Activated effector memory CD4-positive, alpha-beta T cell treated with anti-CD3 and anti-CD28 coated beads, Interleukin-2, amount 50 U/mL, for 16 hours (primary cell): Measurements from ENCODE around the gene TSPAN5.
"Not testable (repeated sequence)": the region's sequence is repeated elsewhere in the genome, so short reads cannot be mapped to it uniquely, and the experiment has no call there.

ENCODE experiments used
- DNase-seq: peaks from one replicate; pipeline ENCODE4 v3.0.0-alpha.2; 2020

TSPAN5 gene

GRCh38 chr4:98482847-98483806, 175.3 kb downstream of the TSPAN5 start:
- peak; percentile 70 for DNase-seq

DNA sequence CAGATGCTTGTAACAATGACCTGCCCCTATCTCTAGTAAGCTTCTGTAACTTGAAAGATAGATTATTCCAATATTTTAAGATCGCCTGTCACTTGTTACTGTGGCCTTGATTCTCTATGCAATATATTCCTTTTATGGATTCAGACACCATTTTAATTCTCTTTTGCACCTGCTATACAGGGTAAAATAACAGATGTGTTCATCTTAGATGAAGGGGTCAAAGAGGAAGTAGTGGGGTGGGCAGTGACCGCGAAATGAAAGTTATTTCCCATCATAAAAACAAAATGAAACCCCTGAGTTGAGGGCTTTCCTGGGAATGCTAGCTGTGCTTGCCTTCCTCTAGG, 175.9 kb downstream of the TSPAN5 start:
- DNase-seq: no peak

DNA sequence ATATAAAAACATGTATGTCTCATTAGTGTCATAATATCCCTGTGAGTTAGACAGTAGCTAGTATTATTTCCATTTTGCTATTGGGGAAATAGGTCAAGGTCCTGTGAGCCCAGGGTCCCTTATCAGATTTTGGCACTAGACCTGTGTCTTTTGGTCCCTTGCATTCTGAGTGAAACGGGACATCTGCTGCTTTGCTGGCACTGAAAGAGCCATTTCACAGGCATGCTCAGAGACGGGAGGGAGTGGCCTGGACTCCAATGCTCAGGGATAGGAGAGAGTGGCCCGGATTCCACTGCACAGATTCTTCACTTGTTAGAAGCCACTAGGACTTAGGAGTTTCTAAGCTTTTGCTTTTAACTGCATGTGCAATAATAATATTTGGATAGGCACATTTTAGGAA, 177.2 kb downstream of the TSPAN5 start:
- DNase-seq: no peak

DNA sequence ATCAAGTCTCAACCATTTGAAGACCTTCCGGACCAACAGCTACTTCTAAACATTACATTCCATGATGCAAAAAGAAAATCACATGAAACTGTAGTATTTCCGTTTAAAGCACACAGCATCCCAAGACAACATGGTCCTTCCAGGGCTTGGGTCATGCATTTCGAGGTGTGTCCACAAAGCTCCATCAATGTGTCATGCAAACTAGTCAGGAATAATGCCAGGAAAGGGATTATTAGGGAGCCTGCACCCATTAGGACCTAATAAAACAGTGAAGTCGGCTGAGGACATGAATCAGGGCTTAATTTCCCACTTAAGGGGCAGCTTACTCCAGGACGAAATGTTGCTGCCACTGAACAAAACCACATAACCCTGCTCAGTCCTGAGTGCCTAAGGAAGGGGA, 177.9 kb downstream of the TSPAN5 start:
- DNase-seq: no peak

DNA sequence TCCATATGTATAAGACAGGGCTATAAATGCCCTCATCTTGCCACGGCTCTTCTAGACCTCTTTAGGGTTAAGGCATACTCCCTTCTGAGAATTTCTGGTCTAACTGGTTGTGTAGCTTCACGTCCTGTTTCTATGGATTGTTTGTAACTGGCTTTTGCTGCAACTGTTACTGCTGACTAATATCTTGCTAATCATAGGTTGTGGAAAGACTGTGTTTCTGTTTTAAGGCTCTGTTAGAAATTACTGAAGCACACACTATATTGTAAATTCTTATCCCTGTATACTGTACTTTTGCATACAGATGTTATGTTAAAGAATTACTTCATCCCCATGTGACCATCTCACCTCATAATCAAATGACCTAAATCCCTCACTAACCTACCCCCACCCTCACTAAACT, 178.8 kb downstream of the TSPAN5 start:
- DNase-seq: not testable (repeated sequence)

DNA sequence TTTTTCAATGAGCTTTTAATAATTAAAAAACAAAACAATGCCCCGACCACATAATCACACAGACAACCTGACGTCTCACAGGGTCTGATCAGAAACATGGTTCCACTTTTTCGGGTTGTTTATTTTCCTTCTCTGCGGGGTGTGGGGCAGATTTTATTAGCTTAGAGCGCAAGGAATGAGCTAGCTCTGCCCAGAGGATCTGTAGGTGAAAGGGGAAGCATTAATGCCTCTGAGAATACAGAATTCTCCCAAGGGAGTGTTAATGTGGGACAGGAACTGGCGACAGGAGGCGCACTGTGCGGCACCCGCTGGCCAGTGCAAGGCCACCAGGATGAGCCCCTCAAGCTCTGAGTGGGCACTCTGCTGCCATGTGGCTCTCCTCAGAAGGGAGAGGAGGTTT, 181.5 kb downstream of the TSPAN5 start:
- DNase-seq: no peak

DNA sequence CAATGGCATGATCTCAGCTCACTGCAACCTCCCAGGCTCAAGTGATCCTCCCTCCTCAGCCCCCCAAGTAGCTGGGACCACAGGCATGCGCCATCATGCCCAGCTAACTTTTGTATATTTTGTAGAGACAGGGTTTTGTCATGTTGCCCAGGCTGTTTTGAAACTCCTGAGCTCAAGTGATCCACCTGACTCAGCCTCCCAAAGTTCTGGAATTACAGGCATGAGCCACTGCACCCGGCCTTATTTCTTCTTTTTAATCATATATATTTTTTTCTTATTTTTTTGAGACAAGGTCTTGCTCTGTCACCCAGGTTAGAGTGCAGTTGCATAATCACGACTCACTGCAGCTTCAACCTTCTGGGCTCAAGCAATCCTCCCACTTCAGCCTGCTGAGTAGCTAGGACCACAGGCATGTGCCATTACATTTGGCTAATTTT, 184.0 kb downstream of the TSPAN5 start:
- no peak for DNase-seq

- DNase-seq: no peak
These were observed 185.4 kb downstream of the TSPAN5 start for GRCh38 chr4:98473046-98473445.

DNA sequence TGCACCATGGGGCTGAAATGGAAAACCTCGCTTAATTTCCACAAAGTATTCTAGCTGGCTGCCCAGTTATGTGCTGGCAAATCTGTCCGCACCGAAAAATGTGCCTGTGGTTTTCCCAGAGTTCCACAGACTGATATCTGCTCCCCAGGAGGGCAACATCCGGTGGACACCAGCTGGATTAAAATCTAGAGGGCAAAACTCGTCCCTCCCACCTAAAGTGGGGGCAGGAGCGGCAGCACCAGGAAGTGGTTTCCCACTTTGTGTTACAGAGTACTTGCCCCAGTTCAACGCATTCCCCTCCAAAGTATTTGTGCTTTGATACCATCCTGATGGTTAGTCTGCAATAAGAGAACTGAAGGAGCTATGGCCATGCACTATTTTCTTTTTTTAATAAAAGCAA, 187.6 kb downstream of the TSPAN5 start:
- DNase-seq: no peak

- no peak for DNase-seq
These were observed 188.0 kb downstream of the TSPAN5 start for GRCh38 chr4:98470366-98470765.

GRCh38 chr4:98469771-98470170, 188.6 kb downstream of the TSPAN5 start:
- DNase-seq: no peak

DNA sequence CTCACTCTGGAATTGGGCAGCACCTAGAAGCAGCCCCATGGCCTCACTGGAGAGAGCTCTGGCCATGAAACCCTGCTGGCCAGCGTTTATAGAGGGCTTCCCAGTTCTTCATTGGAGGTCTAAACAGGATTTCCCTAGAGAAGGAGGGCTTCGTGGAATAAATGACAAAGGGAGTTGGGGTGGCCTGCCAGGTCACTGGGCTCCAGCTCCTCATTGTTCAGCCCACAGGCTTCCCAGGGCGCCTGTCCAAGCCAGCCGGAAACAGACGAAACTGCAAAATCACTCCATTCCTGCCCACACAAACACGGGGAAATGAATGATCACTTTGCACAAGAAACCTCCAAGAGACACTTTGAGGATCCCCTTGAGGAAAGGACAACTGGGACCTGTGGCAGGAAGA, 189.7 kb downstream of the TSPAN5 start:
- DNase-seq: no peak

GRCh38 chr4:98467627-98468072, 190.8 kb downstream of the TSPAN5 start:
- DNase-seq: peak; percentile 87

- no peak for DNase-seq
These were observed 191.4 kb downstream of the TSPAN5 start for GRCh38 chr4:98466868-98467599.

DNA sequence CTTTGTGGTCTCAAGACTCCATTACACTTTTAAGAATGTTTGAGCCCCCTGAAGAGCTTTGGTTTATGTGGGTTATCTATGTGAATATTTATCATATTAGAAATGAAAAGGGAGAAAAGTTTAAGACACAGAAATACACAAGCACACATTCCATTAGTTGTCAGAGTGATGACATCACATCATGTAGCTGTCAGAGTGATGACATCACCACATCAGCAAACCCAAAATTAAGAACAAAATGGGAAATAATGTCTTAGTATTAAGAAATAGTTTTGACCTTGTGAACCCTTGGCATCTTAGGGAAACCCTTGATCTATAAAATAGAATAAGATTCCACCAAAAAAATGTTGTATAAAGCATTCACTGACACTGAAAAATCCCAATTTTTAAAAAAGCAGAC, 195.9 kb downstream of the TSPAN5 start:
- no peak for DNase-seq

DNA sequence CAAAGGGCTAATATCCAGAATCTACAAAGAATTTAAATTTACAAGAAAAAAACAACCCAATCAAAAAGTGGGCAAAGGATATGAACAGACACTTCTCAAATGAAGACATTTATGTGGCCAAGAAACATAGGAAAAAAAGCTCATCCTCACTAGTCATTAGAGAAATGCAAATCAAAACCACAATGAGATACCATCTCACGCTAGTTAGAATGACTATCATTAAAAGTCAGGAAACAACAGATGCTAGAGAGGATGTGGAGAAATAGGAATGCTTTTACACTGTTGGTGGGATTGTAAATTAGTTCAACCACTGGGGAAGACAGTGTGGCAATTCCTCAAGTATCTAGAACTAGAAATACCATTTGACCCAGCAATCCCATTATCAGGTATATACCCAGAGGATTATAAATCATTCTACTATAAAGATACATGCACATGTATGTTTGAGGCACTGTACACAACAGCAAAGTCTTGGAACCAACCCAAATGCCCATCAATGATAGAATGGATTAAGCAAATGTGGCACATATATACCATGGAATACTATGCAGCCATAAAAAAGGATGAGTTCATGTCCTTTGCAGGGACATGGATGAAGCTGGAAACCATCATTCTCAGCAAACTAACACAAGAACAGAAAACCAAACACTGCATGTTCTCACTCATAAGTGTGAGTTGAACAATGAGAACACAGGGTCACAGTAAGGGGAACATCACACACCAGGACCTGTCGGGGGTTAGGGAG, 197.1 kb downstream of the TSPAN5 start:
- DNase-seq: not testable (repeated sequence)

DNA sequence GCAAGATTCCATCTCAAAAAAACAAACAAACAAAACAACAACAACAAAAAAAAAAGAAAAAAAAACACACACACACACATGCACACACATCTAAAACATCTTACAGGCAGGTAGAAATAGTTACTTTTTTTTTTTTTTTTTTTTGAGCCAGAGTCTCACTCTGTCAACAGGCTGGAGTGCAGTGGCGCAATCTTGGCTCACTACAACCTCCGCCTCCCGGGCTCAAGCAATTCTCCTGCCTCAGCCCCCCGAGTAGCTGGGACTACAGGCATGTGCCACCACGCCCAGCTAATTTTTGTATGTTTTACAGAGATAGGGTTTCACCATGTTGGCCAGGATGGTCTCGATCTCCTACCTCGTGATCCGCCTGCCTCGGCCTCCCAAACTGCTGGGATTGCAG, 201.0 kb downstream of the TSPAN5 start:
- DNase-seq: not testable (repeated sequence)

- DNase-seq: no peak
These were observed 206.3 kb downstream of the TSPAN5 start for GRCh38 chr4:98452091-98452490.

DNA sequence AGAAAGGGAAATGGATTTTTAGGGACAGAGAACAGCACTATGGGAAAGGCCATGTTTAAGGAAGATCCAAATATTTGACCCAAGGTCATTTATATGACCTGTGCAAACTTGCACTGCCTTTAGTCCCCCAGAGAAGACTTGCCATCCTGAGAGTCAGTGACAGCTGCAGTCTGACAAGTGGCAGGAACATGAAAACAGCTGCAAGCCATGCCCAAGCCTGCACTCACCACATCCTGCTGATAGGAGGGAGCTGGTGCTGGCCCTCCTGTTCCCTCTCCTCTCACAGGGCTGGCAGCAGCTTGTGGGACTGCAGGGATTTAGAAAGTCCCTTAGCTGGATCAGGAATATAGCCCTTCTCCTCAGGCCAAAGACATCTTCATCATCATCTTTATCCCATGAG, 209.5 kb downstream of the TSPAN5 start:
- no peak for DNase-seq

GRCh38 chr4:98447648-98448047, 210.8 kb downstream of the TSPAN5 start:
- no peak for DNase-seq

DNA sequence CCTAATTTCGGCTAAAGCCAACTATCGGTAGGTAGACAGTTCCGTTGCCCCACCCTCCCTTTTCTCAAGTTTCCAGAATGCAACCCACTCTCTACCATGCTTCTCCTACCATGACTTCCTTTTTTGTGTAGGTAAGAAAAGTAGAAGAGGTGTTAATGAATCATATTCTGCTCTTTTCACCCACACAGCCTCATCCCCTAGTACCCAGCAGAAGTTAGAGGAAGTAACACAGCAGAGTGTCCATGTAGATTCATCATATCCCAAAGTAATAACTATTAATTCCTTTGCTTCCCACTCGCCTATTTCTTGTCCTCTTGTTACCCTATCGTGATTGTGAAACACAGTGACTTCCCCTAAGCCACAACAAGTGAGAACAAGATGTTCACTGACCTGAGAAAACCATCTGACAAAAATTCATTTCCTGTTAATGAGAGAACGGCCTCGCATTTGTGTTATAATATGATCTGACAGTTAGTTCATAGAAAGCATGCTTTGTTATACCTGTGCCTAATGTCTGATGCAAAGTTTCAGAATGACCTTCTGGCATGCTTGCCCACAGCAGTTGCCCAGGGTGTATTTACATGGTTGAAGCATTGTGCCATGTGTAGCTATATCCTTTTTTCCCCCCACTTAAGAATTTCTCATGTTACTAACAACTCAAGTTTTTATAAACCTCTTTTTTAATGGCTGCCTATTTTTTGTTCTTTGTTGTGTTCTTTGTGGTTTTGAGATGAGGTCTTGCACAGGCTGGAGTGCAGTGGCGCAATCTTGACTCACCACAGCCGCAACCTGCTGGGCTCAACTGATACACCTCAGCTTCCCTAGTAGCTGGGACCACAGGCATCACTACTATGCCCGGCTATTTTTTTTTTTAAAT, 211.7 kb downstream of the TSPAN5 start:
- DNase-seq: peak; percentile 82

DNA sequence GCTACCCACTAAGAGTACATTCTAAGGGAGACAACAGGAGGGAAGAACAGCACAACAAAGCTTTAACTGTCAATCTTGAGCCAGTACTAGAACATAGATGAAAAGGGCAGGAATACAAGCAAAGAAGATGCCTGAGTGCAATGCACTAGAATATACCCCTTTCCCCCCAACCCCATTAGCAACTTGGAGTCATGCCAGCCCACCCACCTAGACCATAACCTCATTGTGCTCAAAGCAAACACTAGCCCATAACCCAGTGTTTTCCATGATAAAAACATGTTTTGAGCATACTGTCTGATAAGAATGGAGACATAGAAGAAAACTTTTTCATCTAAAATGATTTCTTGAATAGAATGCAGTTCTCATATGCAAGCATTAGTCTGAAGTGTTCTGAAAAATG, 214.0 kb downstream of the TSPAN5 start:
- no peak for DNase-seq
